ENCODE results near the gene MICOS13. TPM values are rescaled to one million over a fixed set of nuclear protein-coding genes. Genes with fewer than 3 reads are reported as not detected.
A peak's percentile ranks its signal among the peaks of the same experiment; 100 is the strongest.
"Not testable (repeated sequence)": the region's sequence is repeated elsewhere in the genome, so short reads cannot be mapped to it uniquely, and the experiment has no call there.

The MICOS13 gene
- total RNA-seq, 1 donor from 2014 or later: 54.3 TPM

DNA sequence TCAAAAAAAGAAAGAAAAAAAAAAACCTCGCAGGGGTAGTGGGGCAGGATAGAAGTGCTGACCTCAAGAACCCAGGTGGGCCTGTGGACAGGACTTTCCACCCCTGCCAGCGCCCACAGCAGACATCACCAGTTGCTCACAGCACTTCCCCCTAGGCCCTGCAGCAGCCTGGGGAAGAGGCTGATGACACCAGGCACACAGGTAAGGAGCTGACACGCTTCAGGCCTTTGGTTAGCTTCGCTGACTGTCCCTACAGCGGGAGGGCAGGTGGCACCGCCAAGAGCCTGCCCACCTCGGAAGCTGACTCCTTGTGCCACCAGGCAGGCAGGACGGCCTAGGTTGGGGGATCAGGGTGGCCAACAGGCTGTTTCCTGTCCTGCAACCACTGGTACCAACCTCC is 30.7 kb upstream of the MICOS13 start:
- H3K36me3 Mint-ChIP-seq (ENCODE audit: low read depth): peaks cover 60% of the 10 kb centered on the region
- no peak for DNase-seq (ENCODE audit: low spot score)
- H3K9me3 Mint-ChIP-seq: no peaks in the 10 kb centered on the region
- H3K4me3 Mint-ChIP-seq (ENCODE audit: low read depth): no peak overlapping the region
- H3K4me1 Mint-ChIP-seq (ENCODE audit: low read depth): peaks cover 3% of the 10 kb centered on the region
- H3K27ac Mint-ChIP-seq: no peak overlapping the region
- intact Hi-C loops (cut with micrococcal nuclease): no loop called here
- no peaks in the 10 kb centered on the region for H3K27me3 Mint-ChIP-seq (ENCODE audit: low read depth)

- Mint-ChIP-seq H3K4me3 (ENCODE audit: low read depth) (no peak overlapping the region), H3K27ac (no peak overlapping the region), H3K4me1 (ENCODE audit: low read depth) (no peaks in the 10 kb centered on the region), H3K27me3 (ENCODE audit: low read depth) (no peaks in the 10 kb centered on the region), H3K9me3 (no peaks in the 10 kb centered on the region), H3K36me3 (ENCODE audit: low read depth) (peaks cover 65% of the 10 kb centered on the region)
- DNase-seq (ENCODE audit: low spot score): no peak
- intact Hi-C loops (cut with micrococcal nuclease): no loop called here
Measured at GRCh38 chr19:5707576-5708575, 27.6 kb upstream of the MICOS13 start.

DNA sequence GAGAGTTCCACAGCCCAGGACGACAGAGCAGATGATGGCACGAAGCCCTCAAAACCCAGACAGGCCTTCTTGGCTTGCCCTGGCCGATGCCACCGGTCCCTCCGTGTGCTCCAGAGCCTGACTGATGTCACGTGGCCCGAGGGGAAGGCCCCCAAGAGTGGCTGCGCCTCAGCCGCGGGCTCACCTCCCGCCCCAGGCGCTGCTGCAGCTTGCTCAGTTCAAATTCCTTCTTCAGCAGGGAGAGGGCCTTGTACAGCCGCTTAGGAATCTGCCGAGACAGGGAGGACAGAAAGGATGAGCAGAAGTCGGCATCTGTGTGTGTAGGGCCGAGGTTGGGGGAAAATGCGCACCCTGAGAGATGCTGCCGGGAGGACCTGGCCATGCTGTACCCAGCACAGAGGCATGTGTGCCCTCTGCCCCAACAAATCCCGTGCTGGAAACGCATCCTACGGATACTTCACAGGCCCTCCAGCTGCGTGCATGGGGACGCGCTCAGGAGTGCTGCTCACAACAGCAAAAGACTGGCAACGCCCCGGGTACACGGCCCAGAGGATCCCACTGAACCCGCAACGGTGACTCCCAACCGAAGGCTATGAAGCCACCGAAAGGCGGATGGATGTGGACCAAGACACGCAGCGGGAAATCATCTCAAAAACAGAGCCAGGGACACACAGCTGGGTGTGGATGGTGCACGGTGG is 26.7 kb upstream of the MICOS13 start:
- H3K36me3 Mint-ChIP-seq (ENCODE audit: low read depth): peaks cover 63% of the 10 kb centered on the region
- no peak overlapping the region for H3K4me3 Mint-ChIP-seq (ENCODE audit: low read depth)
- no peaks in the 10 kb centered on the region for H3K27me3 Mint-ChIP-seq (ENCODE audit: low read depth)
- no peaks in the 10 kb centered on the region for H3K4me1 Mint-ChIP-seq (ENCODE audit: low read depth)
- DNase-seq (ENCODE audit: low spot score): no peak
- H3K9me3 Mint-ChIP-seq: no peaks in the 10 kb centered on the region
- intact Hi-C loops (cut with micrococcal nuclease): no loop called here
- no peak overlapping the region for H3K27ac Mint-ChIP-seq

DNA sequence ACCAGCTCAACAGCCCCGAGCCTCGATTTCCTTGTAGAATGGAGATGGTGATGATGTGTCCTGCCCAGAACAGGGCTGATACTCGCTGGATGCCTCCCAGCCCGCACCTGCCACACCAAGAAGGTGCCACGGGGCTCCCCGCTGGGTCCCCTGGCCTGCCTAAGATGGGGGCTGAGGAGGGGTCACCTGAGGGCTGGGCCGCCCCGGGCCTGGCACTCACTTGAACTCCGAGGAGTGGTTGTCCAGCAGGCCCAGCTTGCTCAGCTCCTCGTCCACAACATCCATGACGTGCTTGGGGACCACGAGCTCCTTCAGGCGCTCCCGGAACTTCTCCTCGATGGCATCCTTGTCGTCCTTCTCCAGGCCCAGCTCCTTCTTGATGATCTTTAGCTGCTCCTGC is 25.2 kb upstream of the MICOS13 start:
- Mint-ChIP-seq H3K9me3 (no peaks in the 10 kb centered on the region), H3K27ac (no peak overlapping the region), H3K4me1 (ENCODE audit: low read depth) (no peaks in the 10 kb centered on the region), H3K36me3 (ENCODE audit: low read depth) (peaks cover 63% of the 10 kb centered on the region), H3K27me3 (ENCODE audit: low read depth) (no peaks in the 10 kb centered on the region), H3K4me3 (ENCODE audit: low read depth) (no peak overlapping the region)
- no peak for DNase-seq (ENCODE audit: low spot score)
- intact Hi-C loops (cut with micrococcal nuclease): no loop called here

DNA sequence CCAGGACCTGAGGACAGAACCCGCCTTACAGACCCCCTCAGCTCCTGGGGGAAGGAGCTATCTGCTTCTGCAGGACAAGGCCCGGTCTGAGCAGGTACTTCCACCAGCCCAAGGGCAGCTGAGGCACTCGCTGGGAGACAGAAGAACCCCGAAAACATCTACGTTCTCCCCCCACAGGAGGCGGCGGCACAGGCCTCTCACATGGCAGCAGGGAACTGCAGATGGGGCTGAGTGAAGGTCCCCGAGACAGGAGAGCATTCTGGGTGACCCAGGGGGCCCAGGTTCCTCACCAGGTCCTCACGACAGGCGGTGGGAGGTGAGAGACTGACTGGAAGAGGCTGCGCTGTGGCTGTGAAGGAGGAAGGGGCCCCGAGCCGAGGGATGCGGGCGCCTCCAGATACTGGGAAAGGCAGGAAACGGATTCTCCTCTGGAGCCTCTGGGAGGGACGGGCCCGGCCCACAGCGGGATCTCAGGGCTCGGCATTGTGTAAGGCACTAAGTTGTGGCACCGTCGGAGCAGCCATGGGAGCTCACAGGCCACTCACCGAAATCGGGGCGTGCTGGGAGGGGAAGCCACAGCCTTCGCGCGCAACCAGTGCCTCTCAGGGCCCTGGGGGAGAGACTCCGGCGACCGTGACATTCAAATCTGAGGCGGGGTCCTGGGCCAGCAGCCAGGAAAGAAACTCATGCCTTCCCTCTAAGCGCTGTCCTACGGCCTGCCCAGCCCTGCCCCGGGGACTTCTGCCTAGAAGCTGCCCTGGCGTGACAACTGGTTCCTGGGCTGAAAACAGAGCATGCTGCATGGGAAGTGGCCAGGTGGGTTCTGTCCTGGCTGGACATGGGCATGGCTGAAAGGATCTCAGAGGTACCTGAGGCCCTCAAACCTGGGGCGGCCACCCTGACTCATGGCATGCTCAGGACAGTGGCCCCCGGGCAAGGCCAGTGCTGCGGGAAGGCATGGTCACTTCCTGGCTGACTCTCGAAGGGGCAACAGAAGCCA is 23.8 kb upstream of the MICOS13 start:
- H3K4me3 Mint-ChIP-seq (ENCODE audit: low read depth): no peak overlapping the region
- no peaks in the 10 kb centered on the region for H3K27me3 Mint-ChIP-seq (ENCODE audit: low read depth)
- no peak for DNase-seq (ENCODE audit: low spot score)
- intact Hi-C loops (cut with micrococcal nuclease): no loop called here
- H3K9me3 Mint-ChIP-seq: no peaks in the 10 kb centered on the region
- H3K27ac Mint-ChIP-seq: no peak overlapping the region
- H3K4me1 Mint-ChIP-seq (ENCODE audit: low read depth): no peaks in the 10 kb centered on the region
- H3K36me3 Mint-ChIP-seq (ENCODE audit: low read depth): peaks cover 60% of the 10 kb centered on the region

GRCh38 chr19:5702053-5702410 is 21.7 kb upstream of the MICOS13 start:
- H3K4me1 Mint-ChIP-seq (ENCODE audit: low read depth); intact Hi-C loops (cut with micrococcal nuclease); H3K4me3 Mint-ChIP-seq (ENCODE audit: low read depth); H3K27me3 Mint-ChIP-seq (ENCODE audit: low read depth); H3K9me3 Mint-ChIP-seq; H3K27ac Mint-ChIP-seq; DNase-seq (ENCODE audit: low spot score): not testable (repeated sequence)
- peaks cover 61% of the 10 kb centered on the region for H3K36me3 Mint-ChIP-seq (ENCODE audit: low read depth)

DNA sequence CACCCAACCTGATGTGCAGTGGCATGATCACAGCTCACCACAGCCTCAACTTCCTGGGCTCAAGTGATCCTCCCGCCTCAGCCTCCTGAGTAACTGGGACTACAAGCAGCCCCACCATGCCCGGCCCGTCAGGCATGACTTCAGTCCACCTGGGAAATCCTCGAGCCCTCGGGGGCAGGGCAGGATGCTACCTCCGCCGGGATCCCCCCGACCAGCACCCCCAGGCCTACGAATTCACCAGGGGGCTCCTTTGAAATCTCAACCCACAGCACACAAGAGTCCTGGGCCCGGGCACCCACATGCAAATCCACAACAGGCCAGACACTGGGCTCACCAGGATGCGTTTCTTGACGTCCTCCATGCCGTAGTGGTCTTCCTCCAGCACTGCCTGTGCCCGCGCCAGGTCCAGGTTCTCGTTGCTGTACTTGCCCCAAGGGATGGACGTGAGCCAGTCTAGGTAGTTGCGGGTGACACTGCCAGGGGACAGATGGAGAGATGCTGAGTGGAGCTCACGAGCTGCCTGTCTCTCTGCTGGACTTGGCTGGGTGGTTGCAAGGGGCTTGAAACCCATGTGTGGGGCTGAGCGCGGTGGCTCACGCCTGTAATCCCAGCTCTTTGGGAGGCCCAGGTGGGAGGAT is 20.3 kb upstream of the MICOS13 start:
- Mint-ChIP-seq H3K4me1 (ENCODE audit: low read depth) (no peaks in the 10 kb centered on the region), H3K4me3 (ENCODE audit: low read depth) (no peak overlapping the region), H3K36me3 (ENCODE audit: low read depth) (peaks cover 56% of the 10 kb centered on the region), H3K27ac (no peak overlapping the region), H3K9me3 (no peaks in the 10 kb centered on the region), H3K27me3 (ENCODE audit: low read depth) (no peaks in the 10 kb centered on the region)
- DNase-seq (ENCODE audit: low spot score): no peak
- intact Hi-C loops (cut with micrococcal nuclease): no loop called here

DNA sequence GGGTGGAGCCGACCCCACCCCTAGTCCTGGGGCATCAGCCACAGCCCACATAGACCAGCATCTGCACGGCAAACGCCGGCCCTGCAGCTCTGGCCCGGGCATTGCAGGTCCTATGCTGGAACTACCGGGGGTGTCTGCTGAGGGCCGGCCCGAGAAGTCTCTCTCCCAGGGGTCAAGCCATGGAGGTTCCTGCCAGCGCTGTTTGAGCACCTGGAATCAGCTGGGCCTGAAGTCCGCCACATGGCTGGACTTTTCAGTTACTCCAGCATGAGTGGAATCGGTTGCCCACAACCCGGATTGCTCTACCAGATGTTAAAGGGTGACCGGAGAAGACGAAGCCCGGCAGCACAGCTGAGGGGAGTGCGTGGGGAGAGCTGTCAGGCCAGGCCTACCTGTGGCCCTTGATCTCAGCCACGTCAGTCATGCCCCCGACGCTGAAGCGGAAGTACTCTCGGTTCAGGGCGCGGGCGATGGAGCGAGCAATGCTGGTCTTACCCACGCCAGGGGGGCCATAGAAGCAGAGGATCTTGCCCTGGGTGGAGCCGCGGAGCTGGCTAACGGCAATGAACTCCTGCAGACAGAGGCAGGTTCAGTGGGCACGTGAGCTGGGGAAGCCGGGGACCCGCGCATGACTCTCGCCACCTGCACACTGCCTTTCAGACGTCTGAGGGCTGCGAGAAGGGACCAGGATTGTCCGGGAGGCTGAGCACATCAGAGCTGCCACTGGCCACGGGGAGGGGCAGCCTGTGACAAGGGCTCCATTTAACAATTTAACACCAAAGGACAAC is 18.5 kb upstream of the MICOS13 start:
- no peaks in the 10 kb centered on the region for H3K27me3 Mint-ChIP-seq (ENCODE audit: low read depth)
- no peaks in the 10 kb centered on the region for H3K9me3 Mint-ChIP-seq
- no peak overlapping the region for H3K4me3 Mint-ChIP-seq (ENCODE audit: low read depth)
- H3K27ac Mint-ChIP-seq: no peak overlapping the region
- intact Hi-C loops (cut with micrococcal nuclease): no loop called here
- DNase-seq (ENCODE audit: low spot score): no peak
- peaks cover 61% of the 10 kb centered on the region for H3K36me3 Mint-ChIP-seq (ENCODE audit: low read depth)
- no peaks in the 10 kb centered on the region for H3K4me1 Mint-ChIP-seq (ENCODE audit: low read depth)

- no peak for DNase-seq (ENCODE audit: low spot score)
- H3K27ac Mint-ChIP-seq: no peak overlapping the region
- intact Hi-C loops (cut with micrococcal nuclease): no loop called here
- no peaks in the 10 kb centered on the region for H3K27me3 Mint-ChIP-seq (ENCODE audit: low read depth)
- peaks cover 61% of the 10 kb centered on the region for H3K36me3 Mint-ChIP-seq (ENCODE audit: low read depth)
- no peaks in the 10 kb centered on the region for H3K9me3 Mint-ChIP-seq
- H3K4me1 Mint-ChIP-seq (ENCODE audit: low read depth): no peaks in the 10 kb centered on the region
- no peak overlapping the region for H3K4me3 Mint-ChIP-seq (ENCODE audit: low read depth)
Measured at GRCh38 chr19:5697890-5698634, 17.7 kb upstream of the MICOS13 start.

GRCh38 chr19:5697022-5697889 is 16.9 kb upstream of the MICOS13 start:
- Mint-ChIP-seq H3K27me3 (ENCODE audit: low read depth) (no peaks in the 10 kb centered on the region), H3K27ac (peak overlapping the region; percentile 26), H3K4me1 (ENCODE audit: low read depth) (peaks cover 5% of the 10 kb centered on the region), H3K4me3 (ENCODE audit: low read depth) (no peak overlapping the region), H3K36me3 (ENCODE audit: low read depth) (peaks cover 66% of the 10 kb centered on the region), H3K9me3 (no peaks in the 10 kb centered on the region)
- DNase-seq (ENCODE audit: low spot score): no peak
- intact Hi-C loops (cut with micrococcal nuclease): no loop called here

Data from activated T-helper 2 cell treated with anti-CD3 and anti-CD28 coated beads, Interferon-gamma antibody, Interleukin-2, Interleukin-4, amounts not matched to agents 10 μg/mL and 5 μg/mL and 100 μg/mL, durations not matched to agents 14 hours and 24 hours and 36 hours (primary cell).